A549 (cell line): Measurements from ENCODE around the gene MRFAP1L1. TPM values are rescaled to one million over a fixed set of nuclear protein-coding genes. Genes with fewer than 3 reads are reported as not detected.

Experiments
- ATAC-seq, 2 experiments: fragments of 200-7000 bp in 1 of 2; fragments of >200 bp in 1 of 2; cut with Nextera tagmentation in 1 of 2; cut with Tn5 transposase in 1 of 2; 3 replicates each; pipeline versions ENCODE4 v1.8.0 to v1.9.1; 2018 to 2020; ENCODE audit warnings: mild to moderate bottlenecking in 1 of 2, moderate library complexity in 1 of 2
- CTCF ChIA-PET: fragments of 300-600 bp; sonication (Branson Sonifier 250); formaldehyde crosslinking; extraction: SDS; loops from one replicate; lab custom pipeline; 2021; ENCODE audit warnings: antibody characterized with exemption, inconsistent platforms; lab: Yijun Ruan, JAX
- POLR2A ChIA-PET: fragments of 350-600 bp; formaldehyde crosslinking; extraction: SDS; loops from one replicate; lab custom pipeline; 2021; ENCODE audit warnings: antibody characterized with exemption, inconsistent platforms; lab: Yijun Ruan, JAX
- DNase-seq, 2 experiments: peaks; one replicate each; pipeline versions ENCODE4 v3.0.0 to v3.0.0-alpha.2; 2011 to 2016; ENCODE audit warnings: low read depth in 1 of 2, low spot score in 1 of 2
- FAIRE-seq: peaks from 2 replicates; lab custom pipeline; 2011; peaks lifted over from hg19 to GRCh38; lab: Jason Lieb, UNC
- H3K27ac ChIP-seq, 2 experiments: fragments of >200 bp; sonication (Bioruptor Twin); formaldehyde crosslinking; 3 replicates each; pipeline ENCODE4 v1.5.1; 2016 to 2017
- H3K4me1 ChIP-seq: fragments of >200 bp; sonication (Bioruptor Twin); formaldehyde crosslinking; 3 replicates; pipeline ENCODE4 v1.6.1; 2016
- H3K4me2 ChIP-seq: fragments of >200 bp; sonication (Bioruptor Twin); formaldehyde crosslinking; 3 replicates; pipeline ENCODE4 v1.6.1; 2016
- H3K4me3 ChIP-seq: fragments of >200 bp; sonication (Bioruptor Twin); formaldehyde crosslinking; 3 replicates; pipeline ENCODE4 v1.5.1; 2016
- H3K9me3 ChIP-seq: fragments of >200 bp; sonication (Bioruptor Twin); formaldehyde crosslinking; 3 replicates; pipeline ENCODE4 v1.6.1; 2016
- ATOH8 ChIP-seq: fragments of 250-450 bp; sonication (Bioruptor Pico); IDR thresholded peaks from 2 replicates; pipeline ENCODE4 v1.5.0; 2020; ENCODE audit warnings: low read depth, mild to moderate bottlenecking, moderate library complexity
- CEBPB ChIP-seq, 2 experiments: fragments of >200 bp in 1 of 2; sonication (Bioruptor Twin) in 1 of 2; formaldehyde crosslinking in 1 of 2; IDR thresholded peaks; 2 replicates each; pipeline ENCODE4 v1.6.1; 2012 to 2016
- CHD2 ChIP-seq: fragments of 150-350 bp; IDR thresholded peaks from 2 replicates; pipeline ENCODE4 v1.6.1; 2014; ENCODE audit warnings: low read length; ENCODE audit not compliant: partially characterized antibody
- EHMT2 ChIP-seq: fragments of 200-600 bp; sonication (generic); IDR thresholded peaks from 2 replicates; pipeline ENCODE4 v1.6.1; 2016; ENCODE audit warnings: antibody characterized with exemption, low read depth, mild to moderate bottlenecking, moderate library complexity
- EP300 ChIP-seq, 2 experiments: fragments of >200 bp; sonication (Bioruptor Twin); formaldehyde crosslinking; IDR thresholded peaks; 2 replicates in 1 of 2; 3 replicates in 1 of 2; pipeline ENCODE4 v1.6.1; 2016 to 2017
- FOXS1 ChIP-seq: fragments of 250-450 bp; sonication (Bioruptor Pico); IDR thresholded peaks from 2 replicates; pipeline ENCODE4 v1.5.0; 2020; ENCODE audit warnings: mild to moderate bottlenecking, moderate library complexity
- GATA3 ChIP-seq: IDR thresholded peaks from 2 replicates; pipeline ENCODE4 v1.6.1; 2012; ENCODE audit warnings: borderline replicate concordance
- HEYL ChIP-seq: fragments of 250-450 bp; sonication (Bioruptor Pico); IDR thresholded peaks from 2 replicates; pipeline ENCODE4 v1.8.0; 2021; ENCODE audit warnings: mild to moderate bottlenecking, moderate library complexity
- HOXA7 ChIP-seq: fragments of 250-450 bp; sonication (Bioruptor Pico); IDR thresholded peaks from 2 replicates; pipeline ENCODE4 v1.5.0; 2020; ENCODE audit warnings: mild to moderate bottlenecking, moderate library complexity
- JUNB ChIP-seq: fragments of >200 bp; sonication (Bioruptor Twin); formaldehyde crosslinking; IDR thresholded peaks from 2 replicates; pipeline ENCODE4 v1.6.1; 2016
- KDM1A ChIP-seq: fragments of 200-600 bp; sonication (generic); IDR thresholded peaks from 2 replicates; pipeline ENCODE4 v1.6.1; 2016; ENCODE audit warnings: low read depth, mild to moderate bottlenecking
- KDM5A ChIP-seq: fragments of 200-600 bp; sonication (generic); IDR thresholded peaks from 2 replicates; pipeline ENCODE4 v1.6.1; 2016; ENCODE audit warnings: antibody characterized with exemption, mild to moderate bottlenecking
- MAFK ChIP-seq: fragments of 450-650 bp; IDR thresholded peaks from 2 replicates; pipeline ENCODE4 v1.6.1; 2014; ENCODE audit not compliant: partially characterized antibody
- MAZ ChIP-seq: fragments of 150-350 bp; IDR thresholded peaks from 2 replicates; pipeline ENCODE4 v1.6.1; 2014; ENCODE audit warnings: antibody characterized with exemption, low read depth, low read length, borderline replicate concordance
- REST ChIP-seq: fragments of 200-600 bp; sonication (generic); IDR thresholded peaks from 2 replicates; pipeline ENCODE4 v1.6.1; 2016; ENCODE audit warnings: antibody characterized with exemption, mild to moderate bottlenecking, moderate library complexity
- RFX5 ChIP-seq: fragments of 450-650 bp; IDR thresholded peaks from 2 replicates; pipeline ENCODE4 v1.7.1; 2014; ENCODE audit warnings: antibody characterized with exemption, mild to moderate bottlenecking, moderate library complexity
- SREBF2 ChIP-seq: fragments of 450-650 bp; IDR thresholded peaks from 2 replicates; pipeline ENCODE4 v1.6.1; 2014; ENCODE audit warnings: mild to moderate bottlenecking, moderate library complexity
- ZFP36 ChIP-seq: fragments of 450-650 bp; IDR thresholded peaks from 2 replicates; pipeline ENCODE4 v1.6.1; 2014; ENCODE audit warnings: borderline replicate concordance; ENCODE audit not compliant: partially characterized antibody
- WGBS: methylation state at CpG from one replicate; pipeline ENCODE4 v1.1.6; 2017; ENCODE audit errors: missing lambda C conversion rate; 5-methylcytosine and 5-hydroxymethylcytosine counted together
- polyA plus RNA-seq, 4 experiments: library from polyadenylated mRNA; depleted of rRNA in 3 of 4; stranded (reverse); fragments of >200 nt; fragmentation: RNase III in 1 of 4; extraction: RNeasy Plus Mini Kit Qiagen cat#74134 plus additional on column Dnase treatment in 1 of 4; gene quantifications; 2 replicates in 3 of 4; 3 replicates in 1 of 4; pipeline ENCODE4 v1.2.3, GENCODE V29; 2011 to 2017
- TF ChIP-seq, protein P1 (sequence below): fragments of >200 bp; sonication (Bioruptor Twin); formaldehyde crosslinking; IDR thresholded peaks from 3 replicates; pipeline ENCODE4 v1.5.1; 2016
- TF ChIP-seq, protein P2 (sequence below): fragments of 450-650 bp; IDR thresholded peaks from 2 replicates; pipeline ENCODE4 v1.6.1; 2014; ENCODE audit warnings: antibody characterized with exemption
- TF ChIP-seq, protein P3 (sequence below): fragments of >200 bp; sonication (Bioruptor Twin); formaldehyde crosslinking; IDR thresholded peaks from 3 replicates; pipeline ENCODE4 v1.6.1; 2016

Gene MRFAP1L1
- polyA plus RNA-seq, 2 of the 4 experiments (the other 2 are of a cell fraction): 46.1 to 78.2 TPM

GRCh38 chr4:6659897-6660296 lies 49.8 kb downstream of the MRFAP1L1 start:
- ChIA-PET POLR2A (no interaction called here), CTCF (interaction anchor here (1.4 to 2.0 kb wide), 2 partner anchors 14 to 114 kb away, joined by 5 to 7 read pairs; a partner anchor contains a TSS)
- H3K9me3 ChIP-seq: no peaks in the 10 kb centered on the region
- WGBS: 73% methylated on average over 2 of the region's 2 CpGs
- no peak overlapping the region for H3K4me2 ChIP-seq
- H3K4me3 ChIP-seq: no peak overlapping the region
- TF ChIP-seq, protein P1, sequence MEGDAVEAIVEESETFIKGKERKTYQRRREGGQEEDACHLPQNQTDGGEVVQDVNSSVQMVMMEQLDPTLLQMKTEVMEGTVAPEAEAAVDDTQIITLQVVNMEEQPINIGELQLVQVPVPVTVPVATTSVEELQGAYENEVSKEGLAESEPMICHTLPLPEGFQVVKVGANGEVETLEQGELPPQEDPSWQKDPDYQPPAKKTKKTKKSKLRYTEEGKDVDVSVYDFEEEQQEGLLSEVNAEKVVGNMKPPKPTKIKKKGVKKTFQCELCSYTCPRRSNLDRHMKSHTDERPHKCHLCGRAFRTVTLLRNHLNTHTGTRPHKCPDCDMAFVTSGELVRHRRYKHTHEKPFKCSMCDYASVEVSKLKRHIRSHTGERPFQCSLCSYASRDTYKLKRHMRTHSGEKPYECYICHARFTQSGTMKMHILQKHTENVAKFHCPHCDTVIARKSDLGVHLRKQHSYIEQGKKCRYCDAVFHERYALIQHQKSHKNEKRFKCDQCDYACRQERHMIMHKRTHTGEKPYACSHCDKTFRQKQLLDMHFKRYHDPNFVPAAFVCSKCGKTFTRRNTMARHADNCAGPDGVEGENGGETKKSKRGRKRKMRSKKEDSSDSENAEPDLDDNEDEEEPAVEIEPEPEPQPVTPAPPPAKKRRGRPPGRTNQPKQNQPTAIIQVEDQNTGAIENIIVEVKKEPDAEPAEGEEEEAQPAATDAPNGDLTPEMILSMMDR: no peak
- TF ChIP-seq CHD2 (no peak), CEBPB (IDR thresholded peaks at IDR 0.05) (no peak), RFX5 (no peak), HOXA7 (CRISPR knock-in tag) (no peak), KDM5A (no peak), SREBF2 (no peak), MAZ (no peak), EHMT2 (no peak), HEYL (CRISPR knock-in tag) (no peak), GATA3 (no peak), REST (no peak), KDM1A (no peak), JUNB (no peak), MAFK (no peak), ZFP36 (no peak)
- TF ChIP-seq, protein P2, sequence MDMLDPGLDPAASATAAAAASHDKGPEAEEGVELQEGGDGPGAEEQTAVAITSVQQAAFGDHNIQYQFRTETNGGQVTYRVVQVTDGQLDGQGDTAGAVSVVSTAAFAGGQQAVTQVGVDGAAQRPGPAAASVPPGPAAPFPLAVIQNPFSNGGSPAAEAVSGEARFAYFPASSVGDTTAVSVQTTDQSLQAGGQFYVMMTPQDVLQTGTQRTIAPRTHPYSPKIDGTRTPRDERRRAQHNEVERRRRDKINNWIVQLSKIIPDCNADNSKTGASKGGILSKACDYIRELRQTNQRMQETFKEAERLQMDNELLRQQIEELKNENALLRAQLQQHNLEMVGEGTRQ: no peak
- TF ChIP-seq, protein P3, sequence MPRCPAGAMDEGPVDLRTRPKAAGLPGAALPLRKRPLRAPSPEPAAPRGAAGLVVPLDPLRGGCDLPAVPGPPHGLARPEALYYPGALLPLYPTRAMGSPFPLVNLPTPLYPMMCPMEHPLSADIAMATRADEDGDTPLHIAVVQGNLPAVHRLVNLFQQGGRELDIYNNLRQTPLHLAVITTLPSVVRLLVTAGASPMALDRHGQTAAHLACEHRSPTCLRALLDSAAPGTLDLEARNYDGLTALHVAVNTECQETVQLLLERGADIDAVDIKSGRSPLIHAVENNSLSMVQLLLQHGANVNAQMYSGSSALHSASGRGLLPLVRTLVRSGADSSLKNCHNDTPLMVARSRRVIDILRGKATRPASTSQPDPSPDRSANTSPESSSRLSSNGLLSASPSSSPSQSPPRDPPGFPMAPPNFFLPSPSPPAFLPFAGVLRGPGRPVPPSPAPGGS: no peak
- H3K27ac ChIP-seq: no peak overlapping the region
- no peak for DNase-seq
- no peak for FAIRE-seq
- peaks cover 3% of the 10 kb centered on the region; the same call in 1 of the 3 replicates for H3K4me1 ChIP-seq
- ATAC-seq: no peak

- POLR2A ChIA-PET: no interaction called here
- FAIRE-seq: no peak
- Histone ChIP-seq H3K4me1 (no peaks in the 10 kb centered on the region), H3K4me3 (no peak overlapping the region), H3K4me2 (no peak overlapping the region), H3K27ac (no peak overlapping the region), H3K9me3 (no peaks in the 10 kb centered on the region)
- TF ChIP-seq ATOH8 (CRISPR knock-in tag) (no peak), EP300 (IDR thresholded peaks at IDR 0.05) (no peak), FOXS1 (CRISPR knock-in tag) (no peak), HEYL (CRISPR knock-in tag) (no peak)
- CTCF ChIA-PET: interaction anchor here (0.6 to 1.4 kb wide), 2 partner anchors 15 to 18 kb away, joined by 3 to 5 read pairs; partner anchors contain the start of gene MRFAP1
- WGBS: 92% methylated on average over 34 of the region's 52 CpGs
- DNase-seq: no peak
- no peak for ATAC-seq
Measured at GRCh38 chr4:6658597-6659075, 51.0 kb downstream of the MRFAP1L1 start.
